ENCODE data around the gene EIF2S2.

EIF2S2 gene

DNA sequence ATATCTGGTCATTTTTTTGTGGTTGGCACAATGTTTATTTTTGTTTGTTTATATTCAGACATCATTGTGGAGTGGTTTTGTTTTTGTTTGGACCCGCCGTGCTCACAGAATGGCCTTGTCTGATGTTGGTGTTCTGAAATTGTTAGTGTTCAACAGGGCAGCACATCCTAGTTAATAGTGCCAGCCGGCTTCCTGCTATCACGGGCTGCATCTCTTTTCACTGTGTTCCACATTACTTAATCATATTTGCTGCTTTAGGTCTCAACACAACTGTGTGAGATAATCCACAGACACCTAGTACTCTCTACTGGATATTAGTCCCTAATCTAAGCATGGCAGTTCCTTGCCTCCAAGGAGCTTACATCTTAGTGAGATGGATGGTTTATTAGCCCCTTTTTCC lies 2.8 kb upstream of the EIF2S2 start:
- H3K9me3 ChIP-seq (ENCODE audit: control insufficient read depth, low read depth, low read length): no peaks in the 10 kb centered on the region
- no peak overlapping the region for H3K4me3 ChIP-seq (ENCODE audit: low read length)
- H3K27ac ChIP-seq (ENCODE audit: low read length): no peak overlapping the region
- H3K36me3 ChIP-seq (ENCODE audit: control insufficient read depth, low read depth, low read length): no peaks in the 10 kb centered on the region
- H3K27me3 ChIP-seq (ENCODE audit: control insufficient read depth, insufficient read depth, low read length): no peaks in the 10 kb centered on the region
- H3K9ac ChIP-seq (ENCODE audit: low read length): no peak overlapping the region
- peaks cover 7% of the 10 kb centered on the region for H3K4me1 ChIP-seq (ENCODE audit: control insufficient read depth, low read depth, low read length)

DNA sequence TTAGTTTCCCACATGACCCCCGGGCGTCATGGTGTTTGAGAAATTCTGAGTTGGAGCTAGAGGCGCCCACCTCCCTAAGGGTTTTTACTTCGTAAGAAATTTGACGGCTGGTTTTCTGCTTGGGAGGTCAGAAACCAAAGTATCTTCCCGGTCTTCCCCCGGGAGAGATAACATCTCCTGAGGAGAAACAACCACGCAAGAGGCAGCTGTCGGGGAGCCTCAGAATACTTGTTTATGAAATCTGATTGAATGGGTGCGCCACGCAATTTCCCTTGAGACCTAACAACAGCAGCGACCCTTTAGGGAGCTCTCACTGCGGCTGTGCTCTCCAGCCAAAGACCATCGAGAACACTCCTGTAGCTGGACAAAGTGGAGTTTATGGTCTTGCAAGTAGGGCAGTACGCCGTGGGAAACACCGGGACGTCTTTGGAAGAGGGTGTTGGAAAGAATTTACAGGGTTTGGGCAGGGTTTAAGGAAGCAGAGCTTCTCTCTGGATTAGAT lies 608 bp upstream of the EIF2S2 start:
- H3K27ac ChIP-seq (ENCODE audit: low read length): peak overlapping the region; percentile 14
- H3K4me3 ChIP-seq (ENCODE audit: low read length): peak overlapping the region; percentile 92
- no peaks in the 10 kb centered on the region for H3K27me3 ChIP-seq (ENCODE audit: control insufficient read depth, insufficient read depth, low read length)
- peaks cover 11% of the 10 kb centered on the region for H3K4me1 ChIP-seq (ENCODE audit: control insufficient read depth, low read depth, low read length)
- H3K9ac ChIP-seq (ENCODE audit: low read length): peak overlapping the region; percentile 98
- peaks cover 16% of the 10 kb centered on the region for H3K36me3 ChIP-seq (ENCODE audit: control insufficient read depth, low read depth, low read length)
- no peaks in the 10 kb centered on the region for H3K9me3 ChIP-seq (ENCODE audit: control insufficient read depth, low read depth, low read length)

DNA sequence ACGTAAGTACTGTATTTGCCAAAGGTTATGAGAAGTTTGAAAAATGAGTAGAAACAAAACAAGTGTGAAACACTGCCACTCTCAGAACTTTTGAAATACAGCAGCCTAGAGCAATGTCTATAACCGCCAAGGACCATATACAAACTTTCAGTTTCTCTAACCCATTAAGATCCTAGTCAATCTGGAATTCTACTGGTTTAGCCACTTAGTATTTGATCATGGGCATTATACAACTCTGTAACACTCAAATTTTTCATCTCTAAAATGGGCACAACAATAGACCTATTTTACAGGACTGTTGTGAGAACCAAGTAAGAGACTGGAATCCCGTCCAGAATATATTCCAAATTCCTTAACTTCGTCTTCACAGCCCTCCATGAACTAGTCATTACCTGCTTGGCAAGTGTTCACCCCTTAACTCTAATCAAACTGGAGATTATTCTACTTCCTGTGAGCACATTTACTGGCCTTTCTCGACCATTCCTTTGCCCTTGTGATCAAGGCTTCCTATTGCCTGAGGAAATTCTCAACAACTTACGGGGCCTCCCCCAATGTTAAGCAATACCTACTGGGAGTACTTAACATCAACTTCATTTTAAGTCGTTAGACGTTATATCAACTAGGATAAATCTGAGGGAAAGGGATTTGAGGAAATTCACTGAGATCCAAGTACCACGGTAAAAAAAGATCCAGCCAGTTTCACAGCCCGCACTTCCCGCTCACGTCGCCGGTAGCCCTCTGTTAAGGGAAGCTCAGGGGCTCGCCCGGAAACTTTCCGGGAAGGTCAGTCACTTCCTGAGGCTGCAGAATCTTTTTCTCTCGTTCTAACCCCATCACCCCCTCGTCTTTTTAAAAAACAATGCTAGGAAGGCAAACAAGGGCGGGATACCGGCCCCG lies 1.1 kb downstream of the EIF2S2 start:
- peak overlapping the region; percentile 94 for H3K27ac ChIP-seq (ENCODE audit: low read length)
- H3K4me1 ChIP-seq (ENCODE audit: control insufficient read depth, low read depth, low read length): peaks cover 11% of the 10 kb centered on the region

DNA sequence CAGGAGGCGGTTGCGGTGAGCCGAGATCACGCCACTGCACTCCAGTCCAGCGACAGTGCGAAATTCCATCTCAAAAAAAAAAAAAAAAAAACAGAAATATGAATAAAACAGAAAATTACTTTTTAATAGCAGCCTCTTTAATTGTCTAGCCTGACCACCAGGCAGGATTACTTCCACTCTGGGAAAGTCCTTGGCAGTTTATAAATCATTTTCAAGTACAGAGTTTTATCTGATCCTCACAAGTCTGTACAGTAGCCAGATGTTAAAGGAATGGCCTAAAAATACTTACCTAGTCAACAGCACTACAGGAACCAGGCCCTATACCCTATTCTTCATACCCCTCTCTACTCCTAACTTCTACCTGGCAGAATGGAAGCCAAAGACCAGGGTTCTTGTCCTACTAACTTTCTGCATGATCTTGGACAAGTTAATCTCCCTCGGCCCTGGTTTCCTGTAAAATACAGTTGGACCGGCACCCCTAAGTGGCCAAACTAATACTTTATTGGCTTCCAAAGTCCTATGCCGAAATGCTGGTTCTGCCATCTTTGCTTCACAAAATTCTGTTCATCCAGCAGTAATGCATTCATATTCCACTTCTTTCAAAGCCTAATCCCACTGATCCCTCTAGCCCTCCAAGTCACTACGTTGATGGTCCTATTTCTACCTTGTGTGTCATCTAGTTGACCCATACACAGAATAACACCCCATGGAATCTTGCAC lies 1.9 kb downstream of the EIF2S2 start:
- H3K9me3 ChIP-seq (ENCODE audit: control insufficient read depth, low read depth, low read length): no peaks in the 10 kb centered on the region
- peaks cover 27% of the 10 kb centered on the region for H3K36me3 ChIP-seq (ENCODE audit: control insufficient read depth, low read depth, low read length)
- H3K4me3 ChIP-seq (ENCODE audit: low read length): peak overlapping the region; percentile 92
- H3K4me1 ChIP-seq (ENCODE audit: control insufficient read depth, low read depth, low read length): peaks cover 11% of the 10 kb centered on the region
- peak overlapping the region; percentile 98 for H3K9ac ChIP-seq (ENCODE audit: low read length)
- H3K27ac ChIP-seq (ENCODE audit: low read length): no peak overlapping the region
- no peaks in the 10 kb centered on the region for H3K27me3 ChIP-seq (ENCODE audit: control insufficient read depth, insufficient read depth, low read length)

More for the DNA sequence above, 1.1 kb downstream of the EIF2S2 start:
- peak overlapping the region; percentile 92 for H3K4me3 ChIP-seq (ENCODE audit: low read length)
- no peaks in the 10 kb centered on the region for H3K9me3 ChIP-seq (ENCODE audit: control insufficient read depth, low read depth, low read length)
- no peaks in the 10 kb centered on the region for H3K27me3 ChIP-seq (ENCODE audit: control insufficient read depth, insufficient read depth, low read length)
- peak overlapping the region; percentile 98 for H3K9ac ChIP-seq (ENCODE audit: low read length)
- peaks cover 21% of the 10 kb centered on the region for H3K36me3 ChIP-seq (ENCODE audit: control insufficient read depth, low read depth, low read length)

DNA sequence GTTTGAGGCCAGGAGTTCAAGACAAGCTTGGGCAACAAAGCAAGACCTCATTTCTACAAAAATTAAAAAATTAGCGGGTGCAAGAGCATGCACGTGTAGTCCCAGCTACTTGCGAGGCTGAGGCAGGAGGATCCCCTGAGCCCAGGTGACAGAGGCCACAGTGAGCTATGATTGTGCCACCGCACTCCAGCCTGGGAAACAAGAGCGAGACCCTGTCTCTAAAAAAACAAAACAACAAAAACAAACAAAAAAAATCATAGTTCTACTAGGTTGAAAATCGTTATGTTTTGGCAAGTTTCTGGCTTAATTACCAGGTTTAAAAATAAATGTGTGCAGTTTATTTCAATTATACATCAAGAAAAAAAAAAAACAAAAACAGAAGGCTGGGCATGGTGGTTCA lies 2.6 kb downstream of the EIF2S2 start:
- H3K36me3 ChIP-seq (ENCODE audit: control insufficient read depth, low read depth, low read length): peaks cover 34% of the 10 kb centered on the region
- H3K27ac ChIP-seq (ENCODE audit: low read length): no peak overlapping the region
- H3K9ac ChIP-seq (ENCODE audit: low read length): no peak overlapping the region
- H3K9me3 ChIP-seq (ENCODE audit: control insufficient read depth, low read depth, low read length): no peaks in the 10 kb centered on the region
- peaks cover 11% of the 10 kb centered on the region for H3K4me1 ChIP-seq (ENCODE audit: control insufficient read depth, low read depth, low read length)
- no peaks in the 10 kb centered on the region for H3K27me3 ChIP-seq (ENCODE audit: control insufficient read depth, insufficient read depth, low read length)
- peak overlapping the region; percentile 12 for H3K4me3 ChIP-seq (ENCODE audit: low read length)

DNA sequence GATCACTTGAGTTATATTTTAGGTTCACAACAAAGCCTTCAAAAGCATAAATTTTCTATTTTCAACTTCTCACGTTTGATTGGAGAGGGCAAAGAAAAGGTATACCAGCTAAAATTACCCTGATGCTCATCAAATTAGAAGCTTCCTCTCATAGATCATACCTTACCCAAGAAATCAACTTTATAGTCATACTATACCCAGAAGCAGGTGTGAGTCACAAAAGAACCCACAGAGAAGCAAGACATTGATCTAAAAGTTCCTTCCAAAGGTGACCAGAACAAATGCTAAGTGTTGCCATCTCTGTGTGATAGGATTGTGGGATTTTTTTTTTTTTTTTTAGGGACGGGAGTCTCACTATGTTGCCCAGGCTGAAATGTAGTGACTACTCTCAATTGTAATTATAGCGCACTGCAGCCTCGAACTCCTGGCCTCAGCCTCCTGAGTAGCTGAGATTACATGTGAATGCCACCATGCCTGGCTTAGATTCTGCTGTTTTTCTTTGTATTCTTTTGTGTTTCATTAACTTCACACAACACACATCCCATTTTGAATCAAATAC lies 3.3 kb downstream of the EIF2S2 start:
- Histone ChIP-seq H3K27me3 (ENCODE audit: control insufficient read depth, insufficient read depth, low read length) (no peaks in the 10 kb centered on the region), H3K4me3 (ENCODE audit: low read length) (no peak overlapping the region), H3K4me1 (ENCODE audit: control insufficient read depth, low read depth, low read length) (peaks cover 11% of the 10 kb centered on the region), H3K9me3 (ENCODE audit: control insufficient read depth, low read depth, low read length) (no peaks in the 10 kb centered on the region), H3K9ac (ENCODE audit: low read length) (no peak overlapping the region), H3K27ac (ENCODE audit: low read length) (no peak overlapping the region), H3K36me3 (ENCODE audit: control insufficient read depth, low read depth, low read length) (peaks cover 42% of the 10 kb centered on the region)

DNA sequence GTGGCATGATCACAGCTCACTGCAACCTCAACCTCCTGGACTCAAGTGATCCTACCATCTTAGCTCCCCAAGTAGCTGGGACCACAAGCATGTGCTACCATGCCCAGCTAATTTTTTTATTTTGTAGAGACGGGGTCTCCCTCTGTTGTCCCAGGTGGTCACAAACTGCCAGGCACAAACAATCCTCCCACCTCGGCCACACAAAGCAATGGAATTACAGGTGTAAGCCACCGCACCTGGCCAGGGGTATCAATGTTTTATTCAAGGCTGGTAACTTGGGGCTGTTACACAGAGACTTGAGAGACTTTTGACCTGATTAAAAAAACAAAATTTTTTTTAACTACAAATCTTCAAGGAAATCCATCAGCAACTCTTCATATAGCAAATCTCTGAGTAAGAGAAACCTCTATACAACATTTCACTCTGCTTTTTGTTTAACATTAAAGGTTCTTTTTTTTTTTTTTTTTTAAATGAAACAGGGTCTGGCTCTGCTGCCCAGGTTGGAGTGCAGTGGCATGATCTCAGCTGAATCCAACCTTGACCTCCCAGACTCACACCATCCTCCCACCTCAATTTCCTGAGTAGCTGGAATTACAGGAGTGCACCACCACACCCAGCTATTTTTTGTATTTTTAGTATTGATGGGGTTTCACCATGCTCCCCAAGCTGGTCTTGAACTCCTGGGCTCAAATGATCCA lies 5.9 kb downstream of the EIF2S2 start:
- H3K27me3 ChIP-seq (ENCODE audit: control insufficient read depth, insufficient read depth, low read length): no peaks in the 10 kb centered on the region
- H3K9me3 ChIP-seq (ENCODE audit: control insufficient read depth, low read depth, low read length): no peaks in the 10 kb centered on the region
- no peak overlapping the region for H3K27ac ChIP-seq (ENCODE audit: low read length)
- H3K36me3 ChIP-seq (ENCODE audit: control insufficient read depth, low read depth, low read length): peaks cover 67% of the 10 kb centered on the region
- no peak overlapping the region for H3K9ac ChIP-seq (ENCODE audit: low read length)
- H3K4me1 ChIP-seq (ENCODE audit: control insufficient read depth, low read depth, low read length): peaks cover 11% of the 10 kb centered on the region
- no peak overlapping the region for H3K4me3 ChIP-seq (ENCODE audit: low read length)

DNA sequence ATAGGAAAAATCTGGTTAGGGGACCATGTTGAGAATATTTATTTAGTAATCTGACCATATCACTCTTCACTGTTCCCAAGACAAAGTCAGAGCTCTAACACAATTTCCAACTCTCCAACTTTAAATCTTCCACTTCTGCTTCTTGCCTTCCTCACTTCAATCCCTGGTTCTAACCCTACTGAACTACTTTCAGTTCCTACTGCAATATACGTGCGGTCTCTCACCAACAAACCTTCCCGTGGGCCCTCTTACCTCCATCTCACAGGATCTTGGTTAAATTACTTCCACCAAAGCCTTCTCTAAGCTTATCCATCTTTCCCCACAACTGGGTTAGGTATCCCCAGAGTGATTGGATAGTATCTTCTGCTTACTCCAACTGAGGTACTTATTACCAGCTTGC lies 8.0 kb downstream of the EIF2S2 start:
- H3K9me3 ChIP-seq (ENCODE audit: control insufficient read depth, low read depth, low read length): no peaks in the 10 kb centered on the region
- H3K36me3 ChIP-seq (ENCODE audit: control insufficient read depth, low read depth, low read length): peaks cover 79% of the 10 kb centered on the region
- H3K4me3 ChIP-seq (ENCODE audit: low read length): no peak overlapping the region
- peaks cover 4% of the 10 kb centered on the region for H3K4me1 ChIP-seq (ENCODE audit: control insufficient read depth, low read depth, low read length)
- no peak overlapping the region for H3K9ac ChIP-seq (ENCODE audit: low read length)
- no peak overlapping the region for H3K27ac ChIP-seq (ENCODE audit: low read length)
- H3K27me3 ChIP-seq (ENCODE audit: control insufficient read depth, insufficient read depth, low read length): no peaks in the 10 kb centered on the region

DNA sequence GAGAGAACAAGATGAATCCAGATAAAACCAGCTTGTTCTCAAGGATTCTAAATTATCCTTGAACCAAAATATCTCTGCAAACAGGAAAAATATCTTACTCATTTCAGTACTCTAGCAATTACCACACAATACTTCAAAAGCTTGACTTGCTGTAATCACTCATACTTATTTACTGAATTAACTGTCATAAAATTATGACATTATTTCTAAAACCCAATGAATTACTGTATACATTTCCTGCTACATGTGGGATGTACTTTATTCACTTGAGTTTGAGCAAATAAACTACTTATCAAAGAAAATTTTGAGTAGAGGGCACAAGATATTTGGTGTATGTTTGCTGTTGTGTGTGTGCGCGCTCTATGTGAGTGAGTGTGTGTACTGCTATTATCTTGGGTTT lies 9.7 kb downstream of the EIF2S2 start:
- Histone ChIP-seq H3K36me3 (ENCODE audit: control insufficient read depth, low read depth, low read length) (peaks cover 85% of the 10 kb centered on the region), H3K27me3 (ENCODE audit: control insufficient read depth, insufficient read depth, low read length) (no peaks in the 10 kb centered on the region), H3K9ac (ENCODE audit: low read length) (no peak overlapping the region), H3K4me3 (ENCODE audit: low read length) (no peak overlapping the region), H3K27ac (ENCODE audit: low read length) (no peak overlapping the region), H3K4me1 (ENCODE audit: control insufficient read depth, low read depth, low read length) (no peaks in the 10 kb centered on the region), H3K9me3 (ENCODE audit: control insufficient read depth, low read depth, low read length) (no peaks in the 10 kb centered on the region)

DNA sequence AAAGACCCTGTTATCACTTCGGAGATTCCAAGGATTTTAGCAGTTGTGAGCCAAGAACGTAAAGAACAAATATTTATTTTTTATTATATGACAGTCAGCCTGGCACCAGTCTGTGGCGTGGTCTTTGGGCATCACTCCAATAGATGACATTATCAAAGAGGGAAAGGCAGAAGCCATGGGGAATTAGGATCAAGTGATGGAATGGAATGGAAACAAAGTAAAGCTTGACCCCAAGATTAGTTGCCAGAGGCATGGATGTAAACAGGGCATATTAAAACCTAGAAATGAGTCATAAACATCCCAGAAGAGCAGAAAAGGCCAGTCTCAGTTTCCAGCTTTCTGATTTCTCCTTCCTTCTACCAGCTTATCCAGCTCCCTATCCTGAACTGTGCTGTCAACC lies 11.5 kb downstream of the EIF2S2 start:
- Histone ChIP-seq H3K27ac (ENCODE audit: low read length) (no peak overlapping the region), H3K9me3 (ENCODE audit: control insufficient read depth, low read depth, low read length) (no peaks in the 10 kb centered on the region), H3K36me3 (ENCODE audit: control insufficient read depth, low read depth, low read length) (peaks cover 98% of the 10 kb centered on the region), H3K27me3 (ENCODE audit: control insufficient read depth, insufficient read depth, low read length) (no peaks in the 10 kb centered on the region), H3K4me1 (ENCODE audit: control insufficient read depth, low read depth, low read length) (no peaks in the 10 kb centered on the region), H3K4me3 (ENCODE audit: low read length) (no peak overlapping the region), H3K9ac (ENCODE audit: low read length) (no peak overlapping the region)

DNA sequence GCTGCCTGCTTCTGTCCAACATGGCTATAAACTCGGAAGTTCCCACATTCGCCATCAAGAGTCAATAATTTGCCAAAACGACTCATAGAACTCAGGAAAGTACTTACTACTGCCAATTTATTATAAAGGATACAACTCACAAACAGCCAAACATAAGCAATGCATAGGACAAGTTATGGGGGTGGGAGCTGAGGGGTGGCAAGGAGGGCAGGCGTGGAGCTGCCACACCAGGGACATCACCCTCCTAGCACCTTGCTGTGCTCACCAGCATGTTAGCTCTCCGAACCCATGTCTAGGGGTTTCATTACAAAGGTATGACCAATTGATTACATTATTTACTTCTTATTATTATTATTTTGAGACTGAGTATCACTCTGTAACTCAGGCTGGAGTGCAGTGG lies 12.4 kb downstream of the EIF2S2 start:
- H3K4me3 ChIP-seq (ENCODE audit: low read length): no peak overlapping the region
- H3K4me1 ChIP-seq (ENCODE audit: control insufficient read depth, low read depth, low read length): no peaks in the 10 kb centered on the region
- H3K36me3 ChIP-seq (ENCODE audit: control insufficient read depth, low read depth, low read length): peaks cover 98% of the 10 kb centered on the region
- no peaks in the 10 kb centered on the region for H3K9me3 ChIP-seq (ENCODE audit: control insufficient read depth, low read depth, low read length)
- no peak overlapping the region for H3K9ac ChIP-seq (ENCODE audit: low read length)
- H3K27me3 ChIP-seq (ENCODE audit: control insufficient read depth, insufficient read depth, low read length): no peaks in the 10 kb centered on the region
- H3K27ac ChIP-seq (ENCODE audit: low read length): no peak overlapping the region

Measured in iPS-18a (cell line).